HG02623 (cell line): ENCODE measurements around the gene CPNE2.
A peak's percentile ranks its signal among the peaks of the same experiment; 100 is the strongest.
"Not testable (repeated sequence)": the region's sequence is repeated elsewhere in the genome, so short reads cannot be mapped to it uniquely, and the experiment has no call there.

ENCODE experiments used
- ATAC-seq: cut with Tn5 transposase; IDR thresholded peaks from one replicate; pipeline ENCODE4 v1.9.1; 2021; ENCODE audit warnings: moderate library complexity; ENCODE audit not compliant: unreplicated experiment

Gene CPNE2

DNA sequence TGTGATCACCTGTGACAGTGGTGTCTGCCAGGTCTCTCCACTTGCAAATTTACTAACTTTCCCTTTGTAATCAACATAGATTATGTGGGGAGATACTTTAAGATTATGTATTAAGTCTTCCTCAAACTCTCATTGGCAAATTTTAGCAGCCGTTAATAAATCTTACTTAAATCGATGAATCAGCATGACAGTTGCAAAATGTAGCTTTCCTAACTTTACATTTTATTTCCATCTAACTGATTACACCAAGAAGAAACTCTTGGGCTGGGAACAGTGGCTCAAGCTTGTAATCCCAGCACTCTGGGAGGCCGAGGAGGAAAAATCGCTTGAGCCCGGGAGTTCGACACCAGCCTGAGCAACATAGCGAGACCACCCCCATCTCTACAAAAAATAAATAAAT, 23.3 kb upstream of the CPNE2 start:
- ATAC-seq = no peak

DNA sequence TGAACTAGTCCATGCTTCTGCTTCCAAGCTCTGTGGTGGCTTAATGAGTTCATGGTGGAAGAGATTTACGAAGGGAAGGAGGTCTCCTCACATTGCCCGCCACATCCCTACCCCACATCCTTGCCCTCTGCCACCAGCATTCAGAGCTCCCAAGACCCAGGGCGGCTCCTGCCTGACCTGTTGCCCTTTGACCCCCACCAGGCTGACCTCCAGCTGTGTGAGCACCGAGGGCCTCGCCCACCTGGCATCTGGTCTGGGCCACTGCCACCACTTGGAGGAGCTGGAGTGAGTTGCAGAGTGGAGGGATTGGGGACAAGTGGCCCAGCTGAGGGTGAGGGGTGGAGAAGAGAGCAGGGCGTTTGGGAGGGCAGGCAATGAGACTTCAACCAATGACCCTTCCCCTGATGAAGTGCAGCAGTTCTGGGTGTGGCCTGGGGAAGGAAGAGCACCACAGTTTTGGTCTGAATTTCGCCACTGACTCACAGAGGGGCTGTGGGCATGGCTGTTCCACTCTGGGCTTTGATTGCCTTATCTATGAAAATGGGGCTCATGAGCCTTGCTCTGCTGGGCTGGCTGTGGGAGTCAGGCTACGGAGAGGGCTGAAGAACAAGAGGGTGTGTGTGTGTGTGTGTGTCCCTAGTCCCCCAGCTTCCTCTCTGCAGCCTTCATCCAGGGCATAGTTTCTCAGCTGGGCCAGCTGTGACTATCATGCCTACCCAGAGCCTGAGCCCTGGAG, 22.6 kb upstream of the CPNE2 start:
- no peak for ATAC-seq

DNA sequence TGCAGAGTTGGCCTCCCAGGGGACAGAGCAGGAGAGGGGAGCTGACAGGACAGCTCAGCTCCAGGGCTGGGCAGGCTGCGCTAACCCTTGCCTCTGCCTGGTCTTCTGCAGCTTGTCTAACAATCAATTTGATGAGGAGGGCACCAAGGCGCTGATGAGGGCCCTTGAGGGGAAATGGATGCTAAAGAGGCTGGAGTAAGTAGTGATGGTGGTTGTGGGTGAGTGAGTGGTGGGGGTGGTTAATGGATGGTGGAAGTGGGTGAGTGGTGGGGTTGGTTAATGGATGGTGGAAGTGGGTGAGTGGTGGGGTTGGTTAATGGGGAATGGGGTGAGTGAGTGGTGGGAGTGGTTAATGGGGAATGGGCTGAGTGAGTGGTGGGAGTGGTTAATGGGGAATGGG, 22.0 kb upstream of the CPNE2 start:
- no peak for ATAC-seq

DNA sequence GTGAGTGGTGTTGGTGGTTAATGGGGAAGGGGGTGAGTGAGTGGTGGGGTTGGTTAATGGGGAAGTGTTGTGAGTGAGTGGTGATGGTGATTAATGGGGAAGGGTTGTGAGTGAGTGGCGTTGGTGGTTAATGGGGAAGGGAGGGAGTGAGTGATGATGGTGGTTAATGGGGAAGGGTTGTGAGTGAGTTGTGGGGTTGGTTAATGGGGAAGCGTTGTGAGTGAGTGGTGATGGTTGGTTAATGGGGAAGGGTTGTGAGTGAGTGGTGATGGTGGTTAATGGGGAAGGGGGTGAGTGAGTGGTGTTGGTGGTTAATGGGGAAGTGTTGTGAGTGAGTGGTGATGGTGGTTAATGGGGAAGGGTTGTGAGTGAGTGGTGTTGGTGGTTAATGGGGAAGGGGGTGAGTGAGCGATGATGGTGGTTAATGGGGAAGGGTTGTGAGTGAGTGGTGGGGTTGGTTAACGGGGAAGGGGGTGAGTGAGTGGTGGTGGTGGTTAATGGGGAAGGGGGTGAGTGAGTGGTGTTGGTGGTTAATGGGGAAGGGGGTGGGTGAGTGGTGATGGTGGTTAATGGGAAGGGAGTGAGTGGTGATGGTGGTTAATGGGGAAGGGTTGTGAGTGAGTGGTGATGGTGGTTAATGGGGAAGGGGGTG, 21.2 kb upstream of the CPNE2 start:
- ATAC-seq = not testable (repeated sequence)

DNA sequence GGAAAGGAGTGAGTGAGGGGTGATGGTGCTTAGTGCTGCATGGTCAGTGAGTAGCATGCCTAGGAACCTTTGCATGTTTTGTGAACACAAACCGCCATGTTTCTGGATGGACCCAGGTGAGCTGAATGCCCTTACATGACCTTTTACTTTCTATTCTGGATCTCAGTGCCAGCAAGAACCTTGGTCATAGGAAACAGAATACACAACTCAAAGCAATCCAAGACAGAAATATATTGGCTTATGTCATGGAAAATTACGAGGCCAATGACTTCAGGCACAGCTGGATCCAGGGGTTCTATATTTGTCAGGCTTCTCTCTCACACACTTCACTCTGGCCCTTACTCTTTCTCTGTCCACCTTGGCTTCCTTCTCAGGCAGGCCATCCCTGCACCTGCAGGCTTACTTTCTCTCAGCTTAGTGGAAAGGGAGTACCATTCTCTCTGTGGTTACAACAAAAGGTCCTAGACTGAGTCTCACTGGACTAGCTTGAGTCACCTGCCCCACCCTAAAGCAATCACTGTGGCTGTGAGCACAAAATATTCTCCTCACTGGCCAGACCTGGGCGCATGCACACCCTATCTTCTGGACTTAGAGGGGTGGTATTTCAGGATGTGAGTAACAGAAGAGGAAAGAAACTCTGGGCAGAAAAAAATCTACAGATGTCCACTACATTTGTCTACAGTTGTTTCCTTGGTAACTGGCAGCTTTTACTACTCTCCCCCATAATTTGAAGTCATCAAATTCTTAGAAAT, 20.4 kb upstream of the CPNE2 start:
- ATAC-seq = no peak

DNA sequence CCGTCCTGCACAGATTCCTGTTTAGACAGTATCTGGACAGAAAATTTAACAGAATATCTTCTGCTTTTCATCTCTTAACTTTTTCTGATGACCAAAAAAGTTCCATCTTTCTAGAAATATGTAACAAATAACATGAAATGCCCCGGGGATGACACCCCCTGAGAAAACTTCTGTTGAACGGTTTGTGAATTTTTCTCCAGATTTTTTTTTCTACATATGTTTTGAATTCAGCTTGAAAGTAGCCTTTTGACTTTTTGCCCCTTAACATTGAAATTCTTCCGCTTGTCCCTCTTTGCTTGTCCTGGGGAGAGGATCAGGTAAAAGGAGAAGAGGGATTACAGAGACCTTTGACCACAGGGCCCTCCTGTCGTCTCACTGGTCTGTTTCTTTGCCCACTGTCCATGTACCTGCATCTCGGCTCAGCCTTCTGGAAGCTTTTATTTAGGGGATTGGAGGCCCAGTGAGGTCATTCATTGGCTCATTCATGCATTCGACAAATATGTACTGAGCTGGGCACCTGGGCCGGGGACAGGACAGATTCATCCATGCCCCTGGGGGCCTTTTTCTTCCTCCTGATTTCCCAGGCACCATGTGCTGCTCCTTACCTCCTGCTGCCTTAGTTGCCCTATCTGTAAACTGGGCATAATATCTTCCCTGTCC, 19.6 kb upstream of the CPNE2 start:
- no peak for ATAC-seq

DNA sequence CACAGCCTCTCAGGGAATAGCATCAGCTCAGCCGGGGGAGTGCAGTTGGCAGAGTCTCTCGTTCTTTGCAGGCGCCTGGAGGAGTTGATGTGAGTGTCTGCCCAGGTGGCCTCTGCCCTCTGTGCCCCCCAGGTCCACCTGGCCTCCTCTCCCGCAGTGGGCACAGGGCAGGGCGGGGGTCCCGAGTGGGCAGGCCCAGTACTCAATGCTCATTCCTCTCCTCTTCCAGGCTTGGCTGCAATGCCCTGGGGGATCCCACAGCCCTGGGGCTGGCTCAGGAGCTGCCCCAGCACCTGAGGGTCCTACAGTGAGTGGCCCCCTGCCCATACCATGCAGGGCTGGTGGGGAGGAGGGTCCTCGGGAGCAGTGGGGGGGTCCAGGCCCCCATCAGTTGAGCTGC, 14.7 kb upstream of the CPNE2 start:
- ATAC-seq = no peak

DNA sequence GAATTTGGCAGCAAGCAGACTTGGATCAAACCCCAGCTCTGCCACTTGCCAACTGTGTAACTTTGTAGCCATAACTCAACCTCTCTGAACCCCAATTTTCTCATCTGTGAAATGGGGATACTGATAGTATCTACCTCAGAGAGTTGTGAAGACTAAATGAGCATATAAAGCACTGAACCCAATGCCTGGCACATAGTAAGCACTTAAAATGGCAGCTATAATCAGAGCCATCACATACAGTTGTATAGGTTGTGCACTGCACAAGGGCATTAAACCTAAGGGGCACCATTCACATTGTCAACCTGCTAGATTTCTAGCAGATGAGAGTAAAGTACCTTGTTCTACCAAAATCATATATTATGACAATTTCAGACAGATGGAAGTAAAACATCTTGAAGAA, 10.6 kb upstream of the CPNE2 start:
- no peak for ATAC-seq

DNA sequence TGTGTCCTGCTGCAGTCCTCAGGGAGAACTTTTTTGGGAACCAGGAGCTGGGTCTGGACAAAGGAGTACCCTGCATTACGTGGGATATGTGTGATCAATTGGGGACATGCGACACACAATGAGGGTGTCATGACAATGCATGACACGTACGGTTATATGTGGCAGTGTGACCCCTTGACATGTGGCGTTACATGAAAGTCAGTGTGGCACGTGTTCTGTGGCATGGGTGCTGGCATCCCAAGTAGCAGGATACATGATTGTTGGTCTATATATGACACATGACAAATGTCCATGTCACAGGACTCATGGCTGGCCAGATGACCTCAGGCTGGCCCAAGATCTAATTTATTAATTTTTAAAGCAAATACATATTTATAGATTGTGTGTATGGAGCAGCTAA, 9.7 kb upstream of the CPNE2 start:
- ATAC-seq = no peak

DNA sequence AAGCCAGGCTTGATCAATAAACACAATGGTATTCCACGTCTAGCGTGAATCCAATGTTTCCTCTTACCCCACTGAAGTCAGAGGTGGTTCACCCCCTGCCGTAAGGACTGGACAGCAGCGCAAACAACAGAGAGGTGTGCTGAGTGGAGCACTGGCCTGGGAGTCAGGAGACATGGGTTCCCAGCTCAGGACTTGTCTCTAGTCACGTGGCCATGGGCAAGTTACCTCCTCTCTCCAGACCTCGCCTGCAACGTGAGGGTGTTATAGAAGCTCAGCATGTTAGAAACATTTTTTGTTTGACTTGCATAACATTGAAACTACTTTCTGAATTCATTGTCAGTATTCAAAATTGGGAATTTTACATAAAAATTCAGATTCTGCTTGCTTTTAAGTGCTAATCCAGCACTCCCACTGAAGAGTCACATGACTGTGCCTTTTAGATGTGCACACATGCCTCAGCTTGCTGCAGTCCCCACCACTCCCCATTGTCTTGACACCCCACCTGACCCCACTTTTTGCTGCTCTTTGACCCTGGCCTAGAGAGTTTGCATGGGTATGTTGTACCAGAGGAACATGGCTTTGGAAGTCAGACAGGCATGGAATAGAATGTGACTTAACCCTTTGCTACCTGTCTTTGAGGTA, 8.8 kb upstream of the CPNE2 start:
- ATAC-seq = no peak

DNA sequence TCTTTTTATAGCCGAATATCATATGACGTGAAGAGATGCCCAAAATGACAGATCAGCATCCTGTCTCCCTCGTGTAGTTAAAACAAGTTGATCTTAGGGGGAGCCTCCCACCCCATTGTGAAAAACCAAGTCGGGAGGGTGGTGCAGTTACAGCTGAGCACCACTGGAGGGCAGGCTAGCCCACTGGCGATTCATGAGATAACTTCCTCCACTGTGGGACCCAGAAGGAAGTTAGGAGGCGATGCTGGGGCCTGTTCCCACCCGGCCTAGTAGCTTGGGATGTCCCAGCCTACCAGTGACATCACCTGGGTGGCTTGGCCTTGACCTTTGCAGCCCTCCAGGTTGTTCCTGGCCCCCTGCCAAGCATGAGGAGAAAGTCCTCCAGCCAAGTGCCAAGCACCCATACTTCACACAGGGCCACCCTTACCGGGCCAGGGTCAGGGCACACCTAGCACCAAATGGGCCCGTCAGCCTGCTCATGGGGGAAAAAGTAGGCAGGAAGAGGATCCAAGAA, 8.1 kb upstream of the CPNE2 start:
- ATAC-seq = no peak

DNA sequence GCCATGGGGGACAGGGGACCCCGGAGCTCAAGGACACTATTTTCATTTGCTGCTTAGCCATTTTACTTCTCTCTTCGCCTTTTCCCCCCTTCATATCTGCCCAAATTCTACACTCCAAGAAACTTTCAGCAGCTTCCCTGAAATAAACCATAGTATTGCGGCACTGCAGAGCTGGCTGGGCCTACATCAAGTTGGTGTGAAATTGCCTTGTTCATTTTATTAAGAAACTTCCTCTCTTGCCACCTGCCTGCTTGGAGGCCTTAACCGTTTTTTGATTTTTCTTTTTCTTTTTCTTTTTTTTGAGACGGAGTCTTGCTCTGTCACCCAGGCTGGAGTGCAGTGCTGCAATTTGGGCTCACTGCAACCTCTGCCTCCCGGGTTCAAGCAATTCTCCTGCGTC, 7.4 kb upstream of the CPNE2 start:
- ATAC-seq = no peak

DNA sequence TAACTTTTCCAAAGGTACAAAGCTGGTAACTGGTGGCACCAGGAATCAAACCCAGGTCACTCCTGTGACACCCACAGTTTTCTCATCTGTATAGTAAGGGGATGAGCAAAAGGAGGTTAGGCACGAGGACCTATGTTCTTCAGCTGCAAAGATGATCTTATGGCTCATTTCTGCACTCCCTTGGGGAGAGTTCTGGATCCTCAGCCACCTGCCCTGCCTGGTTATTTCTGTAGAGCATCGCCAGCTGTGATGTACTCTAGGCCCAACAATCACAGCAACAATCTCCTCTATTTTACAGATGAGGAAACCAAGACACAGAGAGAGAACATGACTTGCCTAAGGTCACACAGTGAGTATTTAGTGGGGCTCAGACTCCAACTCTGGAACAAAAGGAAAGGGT, 5.4 kb upstream of the CPNE2 start:
- ATAC-seq = no peak

DNA sequence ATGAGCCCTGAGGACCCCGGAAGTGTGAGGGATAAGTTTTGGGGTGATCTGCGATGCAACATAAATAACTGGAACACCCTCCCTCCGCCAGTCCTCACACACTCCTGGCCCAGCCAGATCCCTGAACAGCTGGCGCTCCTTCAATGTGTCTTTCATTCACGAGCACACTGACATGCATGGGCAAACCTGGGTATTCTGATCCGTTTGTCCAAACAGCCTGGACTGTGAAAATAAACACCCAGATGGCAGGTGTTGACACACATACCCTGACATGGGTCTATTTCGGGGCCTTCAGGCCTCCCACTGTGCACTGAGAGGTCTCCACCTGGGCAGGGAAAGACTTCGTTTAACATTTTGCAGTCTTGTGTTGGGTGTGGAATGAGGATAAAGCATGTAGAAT, 3.0 kb upstream of the CPNE2 start:
- no peak for ATAC-seq

DNA sequence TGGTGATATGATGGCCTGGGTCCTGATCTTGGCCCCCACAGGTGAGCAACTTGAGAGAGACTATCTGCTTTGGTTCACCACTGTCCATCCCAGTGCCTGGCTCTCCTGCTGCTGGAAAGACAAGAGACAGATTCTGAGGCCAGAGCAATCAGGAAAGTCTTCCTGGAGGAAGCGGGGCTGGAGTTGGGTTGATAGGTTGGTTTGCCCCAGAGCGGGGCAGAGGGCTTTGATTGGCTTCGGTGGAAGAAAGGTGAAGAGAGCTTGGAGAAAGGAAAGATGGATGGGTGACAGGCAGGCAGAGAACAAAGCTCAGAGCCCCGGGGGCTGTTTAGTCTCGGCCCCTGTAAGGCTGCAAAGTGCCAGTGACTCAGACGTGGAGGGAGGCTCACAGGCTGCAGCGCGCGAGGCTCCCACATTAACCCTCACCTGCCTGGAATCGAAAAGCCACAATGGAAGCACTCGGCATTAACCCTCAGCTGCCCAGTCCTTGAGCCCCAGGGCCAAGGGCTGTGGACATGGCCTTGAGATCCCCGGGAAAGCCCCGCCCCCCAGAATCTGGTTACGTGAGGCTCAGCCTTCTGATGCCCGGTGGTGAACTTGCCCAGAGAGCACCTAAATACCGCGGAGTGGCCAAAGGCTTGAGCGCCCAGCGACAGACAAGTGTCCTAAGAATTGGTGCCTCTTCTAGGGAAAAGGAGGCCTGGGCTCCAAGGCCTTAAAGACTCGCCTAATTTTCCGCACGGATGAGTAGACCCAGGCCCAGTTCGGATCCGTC, 996 bp upstream of the CPNE2 start:
- no peak for ATAC-seq

DNA sequence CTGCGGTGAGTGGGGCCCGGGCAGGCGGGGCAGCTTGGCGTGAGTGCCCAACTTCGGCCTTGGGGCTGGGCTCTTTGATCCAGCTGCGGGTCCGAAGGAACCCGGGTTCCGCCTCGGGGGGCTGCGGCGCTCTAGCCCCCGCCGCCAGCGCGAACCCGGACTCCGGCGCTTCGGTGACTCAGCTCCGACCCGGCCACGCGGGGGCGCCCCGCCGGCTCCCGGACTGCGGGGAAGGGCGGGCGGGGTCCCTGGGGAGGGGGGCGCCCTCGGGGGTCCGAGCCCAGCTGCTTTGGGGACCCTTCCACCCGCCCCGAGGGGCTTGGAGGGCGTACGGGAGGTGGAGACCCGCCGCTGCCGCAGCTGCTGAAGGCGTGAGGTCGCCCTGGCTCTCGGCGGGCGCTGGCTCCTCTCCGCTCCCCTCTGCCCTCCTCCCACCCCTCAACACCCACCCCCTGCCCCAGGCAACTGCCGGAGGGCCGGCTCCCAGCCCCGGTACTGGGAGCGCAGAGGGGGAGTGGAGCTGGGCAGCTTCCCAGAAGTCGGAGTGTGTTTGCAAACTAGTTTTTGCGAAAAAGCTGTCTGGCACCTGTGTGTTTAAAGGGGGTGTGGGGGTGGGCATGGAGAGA, 516 bp downstream of the CPNE2 start:
- peak; percentile 42 for ATAC-seq

DNA sequence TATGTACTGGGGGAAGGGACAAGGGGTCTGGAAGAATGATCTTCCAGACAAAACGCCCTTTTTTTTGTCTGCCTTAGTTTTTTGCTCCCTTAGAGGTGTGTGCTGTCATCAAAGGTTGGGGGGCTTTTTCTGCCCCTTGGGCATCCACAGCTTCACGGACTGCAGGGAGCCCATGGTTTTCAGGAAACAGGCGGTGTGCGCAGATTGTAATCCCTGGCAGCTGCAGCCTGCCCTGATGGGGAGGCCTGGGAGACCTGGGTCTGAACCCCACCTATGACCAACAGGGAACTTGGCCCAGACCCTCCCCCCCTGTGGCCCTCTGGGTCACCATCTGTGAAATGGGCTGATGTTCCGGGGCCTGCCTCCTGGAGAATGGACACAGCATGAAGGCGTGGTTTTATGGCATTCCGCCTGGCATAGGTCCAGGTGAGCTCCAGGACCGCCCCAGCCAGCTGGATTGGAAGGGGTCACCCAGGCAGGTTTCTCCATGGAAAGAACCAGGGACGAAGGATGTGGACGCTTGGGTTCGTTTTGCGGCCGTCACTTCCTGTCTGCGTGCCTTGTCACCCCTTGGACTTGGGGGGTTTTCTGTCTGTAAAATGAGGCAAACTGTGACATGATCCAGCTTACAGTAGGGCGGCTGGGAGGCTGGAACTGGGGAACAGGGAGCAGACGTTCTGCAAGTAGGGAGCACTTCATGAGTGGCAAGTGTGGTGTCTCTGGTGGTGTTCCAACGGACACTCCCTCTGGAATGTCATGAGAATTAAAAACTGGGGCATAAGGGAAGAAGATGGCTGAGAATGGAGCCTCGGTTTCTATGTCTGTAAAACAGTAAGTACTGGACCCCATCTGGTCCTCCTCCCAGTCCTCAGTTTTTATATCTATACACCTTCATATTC, 1.5 kb downstream of the CPNE2 start:
- no peak for ATAC-seq

DNA sequence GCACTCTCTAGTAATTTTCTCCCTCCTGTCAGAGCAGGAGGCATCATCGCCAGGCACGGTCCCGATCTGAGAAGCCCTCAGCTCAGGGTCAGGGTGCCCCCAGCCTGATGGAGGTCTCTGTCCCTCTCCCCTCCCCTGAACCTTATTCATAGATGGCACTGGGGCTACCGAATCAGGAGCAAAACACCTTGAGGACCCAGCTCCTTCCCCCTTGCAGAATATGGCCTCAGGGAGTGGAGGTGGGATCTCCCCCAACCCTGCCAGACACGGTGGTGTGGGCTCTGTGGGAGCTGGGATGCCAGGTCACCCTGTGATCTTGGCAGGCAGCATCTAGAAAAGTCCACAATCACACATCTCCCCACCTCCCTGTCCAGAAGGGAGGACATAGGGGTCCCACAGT, 2.5 kb downstream of the CPNE2 start:
- ATAC-seq = no peak

DNA sequence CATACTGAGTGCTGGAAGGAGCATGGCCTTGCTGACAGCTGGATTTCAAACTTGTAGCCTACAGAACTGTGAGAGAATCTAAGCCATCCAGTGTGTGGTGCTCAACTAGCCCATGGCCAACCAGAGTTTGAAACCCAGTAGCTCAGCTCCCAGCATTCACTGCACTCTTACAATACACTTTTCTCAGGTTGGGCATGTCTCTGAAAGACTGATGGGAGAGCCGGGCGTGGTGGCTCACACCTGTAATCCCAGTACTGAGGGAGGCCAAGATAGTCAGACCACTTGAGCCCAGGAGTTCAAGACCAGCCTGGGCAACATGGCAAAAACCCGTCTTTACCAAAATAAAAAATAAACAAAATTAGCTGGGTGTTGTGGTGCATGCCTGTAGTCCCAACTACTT, 3.8 kb downstream of the CPNE2 start:
- no peak for ATAC-seq
